Measurements from ENCODE around the gene CGB5. TPM values are rescaled to one million over a fixed set of nuclear protein-coding genes. Genes with fewer than 3 reads are reported as not detected.
"Not testable (repeated sequence)": the region's sequence is repeated elsewhere in the genome, so short reads cannot be mapped to it uniquely, and the experiment has no call there.

The CGB5 gene
- total RNA-seq, 1 donor: not detected

DNA sequence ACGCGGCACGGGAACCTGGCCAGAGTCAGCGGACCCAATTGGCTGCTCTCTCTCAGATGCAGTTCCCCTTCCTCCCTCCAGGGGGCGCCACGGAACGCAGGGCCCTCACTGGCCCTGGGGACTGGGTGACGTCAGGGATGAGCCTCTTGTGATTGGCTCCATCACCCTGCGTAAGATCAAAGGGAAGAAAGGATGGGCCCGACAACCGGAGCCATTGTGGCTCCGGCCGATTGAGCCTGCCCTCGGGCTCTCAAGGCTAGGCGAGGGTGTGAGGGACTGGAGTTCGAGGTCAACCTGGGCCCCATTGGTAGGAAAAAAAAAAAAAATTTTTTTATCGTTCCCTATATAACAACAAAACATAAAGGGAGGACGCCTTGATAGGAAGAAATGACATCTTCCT lies 6.8 kb upstream of the CGB5 start, which contains the start of gene CGB1:
TSS of gene CGB1 (minus strand) at position 81 of the 400 bp plus-strand sequence. CDS start 184 bp downstream, outside the sequence.
- H3K4me3 ChIP-seq (ENCODE audit: insufficient read depth, low read length); H4K20me1 ChIP-seq (ENCODE audit: insufficient read depth, low read length); H3K27me3 ChIP-seq (ENCODE audit: insufficient read depth, low read length); H3K4me1 ChIP-seq (ENCODE audit: insufficient read depth, low read length); H3K79me2 ChIP-seq (ENCODE audit: insufficient read depth, low read length); H3K36me3 ChIP-seq (ENCODE audit: insufficient read depth, low read length); H3K4me2 ChIP-seq (ENCODE audit: insufficient read depth, low read length); H3K9me3 ChIP-seq (ENCODE audit: low read depth, low read length); H2AFZ ChIP-seq (ENCODE audit: low read length); H3K27ac ChIP-seq (ENCODE audit: low read depth, low read length): not testable (repeated sequence)
- TF ChIP-seq CTCF (IDR thresholded peaks at IDR 0.05; ENCODE audit: extremely low read depth, low read depth, low read length): peak; percentile 42
- peak; percentile 31 for DNase-seq (ENCODE audit: insufficient read length, low spot score, missing footprints)

DNA sequence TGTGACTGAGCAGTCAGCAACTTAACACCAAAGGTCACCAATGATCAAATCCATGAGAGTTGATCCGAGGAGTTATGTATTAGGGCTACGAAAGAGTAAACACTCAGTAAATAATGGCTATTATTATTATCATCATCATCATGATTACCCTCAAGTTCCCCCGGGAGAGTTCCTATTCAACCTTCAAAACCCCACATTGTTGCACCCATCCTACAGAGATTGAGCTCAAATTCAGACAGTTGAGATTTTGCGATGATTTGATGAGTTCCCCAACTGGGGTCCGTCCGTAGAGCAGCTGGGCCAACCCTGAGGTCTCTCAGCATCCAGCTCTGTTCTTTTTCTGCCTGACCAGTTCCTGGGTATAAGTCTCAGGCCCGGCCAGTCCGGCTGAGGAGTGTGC lies 5.5 kb upstream of the CGB5 start:
- not testable (repeated sequence) for H3K27me3 ChIP-seq (ENCODE audit: insufficient read depth, low read length); H3K27ac ChIP-seq (ENCODE audit: low read depth, low read length); H2AFZ ChIP-seq (ENCODE audit: low read length); H3K4me3 ChIP-seq (ENCODE audit: insufficient read depth, low read length); H3K79me2 ChIP-seq (ENCODE audit: insufficient read depth, low read length); H3K4me2 ChIP-seq (ENCODE audit: insufficient read depth, low read length); DNase-seq (ENCODE audit: insufficient read length, low spot score, missing footprints); H3K4me1 ChIP-seq (ENCODE audit: insufficient read depth, low read length); H4K20me1 ChIP-seq (ENCODE audit: insufficient read depth, low read length); H3K36me3 ChIP-seq (ENCODE audit: insufficient read depth, low read length); H3K9me3 ChIP-seq (ENCODE audit: low read depth, low read length)

GRCh38 chr19:49038557-49039276 lies 4.9 kb upstream of the CGB5 start:
- H3K9me3 ChIP-seq (ENCODE audit: low read depth, low read length); H3K4me1 ChIP-seq (ENCODE audit: insufficient read depth, low read length); H3K27ac ChIP-seq (ENCODE audit: low read depth, low read length); H2AFZ ChIP-seq (ENCODE audit: low read length); H3K4me3 ChIP-seq (ENCODE audit: insufficient read depth, low read length); H3K27me3 ChIP-seq (ENCODE audit: insufficient read depth, low read length); H3K36me3 ChIP-seq (ENCODE audit: insufficient read depth, low read length); H3K79me2 ChIP-seq (ENCODE audit: insufficient read depth, low read length); H4K20me1 ChIP-seq (ENCODE audit: insufficient read depth, low read length): not testable (repeated sequence)
- DNase-seq (ENCODE audit: insufficient read length, low spot score, missing footprints): peak; percentile 91
- H3K4me2 ChIP-seq (ENCODE audit: insufficient read depth, low read length): peak overlapping the region; percentile 36

- H2AFZ ChIP-seq (ENCODE audit: low read length); DNase-seq (ENCODE audit: insufficient read length, low spot score, missing footprints); H4K20me1 ChIP-seq (ENCODE audit: insufficient read depth, low read length); H3K27me3 ChIP-seq (ENCODE audit: insufficient read depth, low read length); H3K4me2 ChIP-seq (ENCODE audit: insufficient read depth, low read length); H3K36me3 ChIP-seq (ENCODE audit: insufficient read depth, low read length); H3K27ac ChIP-seq (ENCODE audit: low read depth, low read length); H3K4me1 ChIP-seq (ENCODE audit: insufficient read depth, low read length); H3K4me3 ChIP-seq (ENCODE audit: insufficient read depth, low read length); H3K79me2 ChIP-seq (ENCODE audit: insufficient read depth, low read length); H3K9me3 ChIP-seq (ENCODE audit: low read depth, low read length): not testable (repeated sequence)
Measured at GRCh38 chr19:49039736-49040135, 3.9 kb upstream of the CGB5 start.

- Histone ChIP-seq H3K27me3 (ENCODE audit: insufficient read depth, low read length) (no peaks in the 10 kb centered on the region), H3K79me2 (ENCODE audit: insufficient read depth, low read length) (no peaks in the 10 kb centered on the region), H3K4me2 (ENCODE audit: insufficient read depth, low read length) (no peak overlapping the region), H4K20me1 (ENCODE audit: insufficient read depth, low read length) (no peaks in the 10 kb centered on the region), H3K36me3 (ENCODE audit: insufficient read depth, low read length) (no peaks in the 10 kb centered on the region), H3K4me1 (ENCODE audit: insufficient read depth, low read length) (peaks cover 4% of the 10 kb centered on the region), H3K4me3 (ENCODE audit: insufficient read depth, low read length) (no peak overlapping the region), H3K9me3 (ENCODE audit: low read depth, low read length) (no peaks in the 10 kb centered on the region), H3K27ac (ENCODE audit: low read depth, low read length) (no peak overlapping the region), H2AFZ (ENCODE audit: low read length) (no peak overlapping the region)
- TF ChIP-seq CTCF (IDR thresholded peaks at IDR 0.05; ENCODE audit: extremely low read depth, low read depth, low read length): no peak
- peak; percentile 87 for DNase-seq (ENCODE audit: insufficient read length, low spot score, missing footprints)
Measured at GRCh38 chr19:49042177-49042576, 1.5 kb upstream of the CGB5 start.

GRCh38 chr19:49042666-49043065 lies 982 bp upstream of the CGB5 start:
- not testable (repeated sequence) for H3K79me2 ChIP-seq (ENCODE audit: insufficient read depth, low read length); H3K9me3 ChIP-seq (ENCODE audit: low read depth, low read length); H4K20me1 ChIP-seq (ENCODE audit: insufficient read depth, low read length); H2AFZ ChIP-seq (ENCODE audit: low read length); H3K4me1 ChIP-seq (ENCODE audit: insufficient read depth, low read length); H3K4me3 ChIP-seq (ENCODE audit: insufficient read depth, low read length); H3K4me2 ChIP-seq (ENCODE audit: insufficient read depth, low read length); H3K27me3 ChIP-seq (ENCODE audit: insufficient read depth, low read length); H3K27ac ChIP-seq (ENCODE audit: low read depth, low read length); H3K36me3 ChIP-seq (ENCODE audit: insufficient read depth, low read length)
- DNase-seq (ENCODE audit: insufficient read length, low spot score, missing footprints): peak; percentile 0

DNA sequence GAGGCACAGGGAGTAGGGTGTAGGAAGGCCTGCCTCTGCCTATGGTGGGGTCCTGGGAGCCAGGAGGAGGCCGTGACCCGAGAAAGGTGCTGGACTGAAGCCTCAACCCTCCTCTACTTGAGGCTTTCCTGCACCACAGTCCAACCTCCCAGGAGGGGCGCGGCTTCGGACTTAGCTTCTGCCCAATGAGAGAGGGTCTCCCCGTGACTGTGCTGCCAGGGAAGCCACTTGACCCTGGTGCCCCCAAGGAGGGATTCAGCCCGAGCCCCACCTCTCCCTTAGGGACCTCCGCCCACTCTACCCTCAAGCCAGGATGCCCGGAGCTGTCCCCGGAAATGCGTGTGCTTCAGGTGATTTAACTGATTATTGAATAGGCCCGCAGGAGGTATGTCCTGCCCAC lies 5.4 kb downstream of the CGB5 start, which contains the start of gene CGB8:
TSS of gene CGB8 (minus strand) at position 101 of the 400 bp plus-strand sequence. CDS start 372 bp downstream, outside the sequence.
- not testable (repeated sequence) for H3K27ac ChIP-seq (ENCODE audit: low read depth, low read length); H3K79me2 ChIP-seq (ENCODE audit: insufficient read depth, low read length); DNase-seq (ENCODE audit: insufficient read length, low spot score, missing footprints); H3K27me3 ChIP-seq (ENCODE audit: insufficient read depth, low read length); H3K9me3 ChIP-seq (ENCODE audit: low read depth, low read length); H3K4me3 ChIP-seq (ENCODE audit: insufficient read depth, low read length); H3K4me2 ChIP-seq (ENCODE audit: insufficient read depth, low read length); H3K4me1 ChIP-seq (ENCODE audit: insufficient read depth, low read length); H4K20me1 ChIP-seq (ENCODE audit: insufficient read depth, low read length); H3K36me3 ChIP-seq (ENCODE audit: insufficient read depth, low read length); H2AFZ ChIP-seq (ENCODE audit: low read length)
